ENCODE results near the gene ZNF836. TPM values are rescaled to one million over a fixed set of nuclear protein-coding genes. Genes with fewer than 3 reads are reported as not detected.
"Not testable (repeated sequence)": the region's sequence is repeated elsewhere in the genome, so short reads cannot be mapped to it uniquely, and the experiment has no call there.

Gene ZNF836
- total RNA-seq, 1 experiment from 2014 or later = 8.0 TPM

DNA sequence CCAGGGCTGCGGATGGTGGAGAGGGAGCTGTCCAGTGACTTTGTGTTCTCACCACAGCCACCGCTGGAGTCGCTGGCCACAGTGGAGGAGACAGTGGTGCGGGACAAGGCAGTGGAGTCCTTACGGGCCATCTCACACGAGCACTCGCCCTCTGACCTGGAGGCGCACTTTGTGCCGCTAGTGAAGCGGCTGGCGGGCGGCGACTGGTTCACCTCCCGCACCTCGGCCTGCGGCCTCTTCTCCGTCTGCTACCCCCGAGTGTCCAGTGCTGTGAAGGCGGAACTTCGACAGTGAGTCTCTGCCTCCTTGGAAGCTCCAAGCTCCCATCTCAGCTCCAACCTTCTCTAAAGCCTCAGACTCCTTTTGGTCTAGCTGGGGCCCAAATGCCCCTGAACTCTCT is 39.8 kb upstream of the ZNF836 start:
- ATAC-seq (no peak), DNase-seq (no peak)
- no peak overlapping the region for H3K4me3 ChIP-seq (ENCODE audit: low read length)
- no peaks in the 10 kb centered on the region for H3F3A ChIP-seq (ENCODE audit: low read length, unreplicated experiment)
- H3K27ac ChIP-seq (ENCODE audit: low read length) = no peak overlapping the region
- H4K20me1 ChIP-seq (ENCODE audit: low read length) = peaks cover 17% of the 10 kb centered on the region; the same call in 1 of the 2 replicates
- peaks cover 7% of the 10 kb centered on the region for H3K4me1 ChIP-seq (ENCODE audit: insufficient read depth, low read length)
- no peak overlapping the region for H3K4me2 ChIP-seq (ENCODE audit: low read length)
- H2AFZ ChIP-seq (ENCODE audit: low read length) = no peak overlapping the region
- ChIA-PET POLR2A (ENCODE audit: unreplicated experiment) (no interaction called here), CTCF (no interaction called here)
- no peaks in the 10 kb centered on the region for H3K9me2 ChIP-seq (replicated peaks; ENCODE audit: low read length)
- no TSS peak for BruUV-seq (replicated peaks)
- no peak overlapping the region for H3K9ac ChIP-seq (ENCODE audit: low read length)
- TF ChIP-seq, protein P1, sequence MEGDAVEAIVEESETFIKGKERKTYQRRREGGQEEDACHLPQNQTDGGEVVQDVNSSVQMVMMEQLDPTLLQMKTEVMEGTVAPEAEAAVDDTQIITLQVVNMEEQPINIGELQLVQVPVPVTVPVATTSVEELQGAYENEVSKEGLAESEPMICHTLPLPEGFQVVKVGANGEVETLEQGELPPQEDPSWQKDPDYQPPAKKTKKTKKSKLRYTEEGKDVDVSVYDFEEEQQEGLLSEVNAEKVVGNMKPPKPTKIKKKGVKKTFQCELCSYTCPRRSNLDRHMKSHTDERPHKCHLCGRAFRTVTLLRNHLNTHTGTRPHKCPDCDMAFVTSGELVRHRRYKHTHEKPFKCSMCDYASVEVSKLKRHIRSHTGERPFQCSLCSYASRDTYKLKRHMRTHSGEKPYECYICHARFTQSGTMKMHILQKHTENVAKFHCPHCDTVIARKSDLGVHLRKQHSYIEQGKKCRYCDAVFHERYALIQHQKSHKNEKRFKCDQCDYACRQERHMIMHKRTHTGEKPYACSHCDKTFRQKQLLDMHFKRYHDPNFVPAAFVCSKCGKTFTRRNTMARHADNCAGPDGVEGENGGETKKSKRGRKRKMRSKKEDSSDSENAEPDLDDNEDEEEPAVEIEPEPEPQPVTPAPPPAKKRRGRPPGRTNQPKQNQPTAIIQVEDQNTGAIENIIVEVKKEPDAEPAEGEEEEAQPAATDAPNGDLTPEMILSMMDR (conservative IDR thresholded peaks at IDR 0.05; ENCODE audit: low read depth, low read length) = no peak
- TF ChIP-seq EZH2 (IDR thresholded peaks at IDR 0.05; ENCODE audit: low read length, unreplicated experiment) (no peak), EZH2phosphoT487 (IDR thresholded peaks at IDR 0.05; ENCODE audit: borderline replicate concordance, low read length) (no peak)
- peaks cover 22% of the 10 kb centered on the region for H3K79me2 ChIP-seq (ENCODE audit: low read length)
- H3K9me3 ChIP-seq (ENCODE audit: low read length) = no peaks in the 10 kb centered on the region
- H3K27me3 ChIP-seq (ENCODE audit: low read length) = no peaks in the 10 kb centered on the region
- peaks cover 90% of the 10 kb centered on the region for H3K36me3 ChIP-seq (ENCODE audit: low read depth, low read length)
- intact Hi-C loops (cut with micrococcal nuclease) = no loop called here

DNA sequence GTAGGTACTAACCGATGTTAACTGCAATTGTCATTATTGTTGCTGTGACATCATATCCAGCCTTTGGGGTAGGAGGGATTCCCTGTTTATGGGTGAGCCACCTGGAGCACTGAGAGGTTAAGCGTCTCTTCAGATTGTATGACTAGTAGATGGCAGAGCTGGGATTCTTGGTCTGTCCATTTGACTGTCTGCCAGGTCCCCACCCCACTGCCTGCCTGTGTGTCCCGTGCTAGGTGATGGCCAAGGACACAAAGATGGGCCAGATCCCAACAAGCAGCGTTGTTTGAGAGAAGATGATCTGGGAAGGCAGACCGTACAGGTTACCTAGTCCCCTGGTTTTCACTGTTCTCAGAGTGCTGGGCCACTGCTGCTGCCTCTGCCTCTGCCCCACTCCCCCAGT is 35.1 kb upstream of the ZNF836 start:
- no peak overlapping the region for H3K27ac ChIP-seq (ENCODE audit: low read length)
- peaks cover 90% of the 10 kb centered on the region for H3K36me3 ChIP-seq (ENCODE audit: low read depth, low read length)
- no peaks in the 10 kb centered on the region for H3K27me3 ChIP-seq (ENCODE audit: low read length)
- ChIA-PET CTCF (no interaction called here), POLR2A (ENCODE audit: unreplicated experiment) (no interaction called here)
- no peak for ATAC-seq
- TF ChIP-seq, protein P1 (conservative IDR thresholded peaks at IDR 0.05; ENCODE audit: low read depth, low read length) = no peak
- TF ChIP-seq EZH2phosphoT487 (IDR thresholded peaks at IDR 0.05; ENCODE audit: borderline replicate concordance, low read length) = no peak
- TF ChIP-seq EZH2 (IDR thresholded peaks at IDR 0.05; ENCODE audit: low read length, unreplicated experiment) = no peak
- no peak overlapping the region for H3K4me3 ChIP-seq (ENCODE audit: low read length)
- DNase-seq = no peak
- no peak overlapping the region for H2AFZ ChIP-seq (ENCODE audit: low read length)
- peaks cover 67% of the 10 kb centered on the region for H3K79me2 ChIP-seq (ENCODE audit: low read length)
- peaks cover 25% of the 10 kb centered on the region; the same call in 1 of the 2 replicates for H4K20me1 ChIP-seq (ENCODE audit: low read length)
- peaks cover 1% of the 10 kb centered on the region for H3K4me1 ChIP-seq (ENCODE audit: insufficient read depth, low read length)
- H3K9ac ChIP-seq (ENCODE audit: low read length) = no peak overlapping the region
- intact Hi-C loops (cut with micrococcal nuclease) = no loop called here
- H3K9me3 ChIP-seq (ENCODE audit: low read length) = no peaks in the 10 kb centered on the region
- H3K9me2 ChIP-seq (replicated peaks; ENCODE audit: low read length) = no peaks in the 10 kb centered on the region
- no peaks in the 10 kb centered on the region for H3F3A ChIP-seq (ENCODE audit: low read length, unreplicated experiment)
- H3K4me2 ChIP-seq (ENCODE audit: low read length) = no peak overlapping the region
- no TSS peak for BruUV-seq (replicated peaks)

DNA sequence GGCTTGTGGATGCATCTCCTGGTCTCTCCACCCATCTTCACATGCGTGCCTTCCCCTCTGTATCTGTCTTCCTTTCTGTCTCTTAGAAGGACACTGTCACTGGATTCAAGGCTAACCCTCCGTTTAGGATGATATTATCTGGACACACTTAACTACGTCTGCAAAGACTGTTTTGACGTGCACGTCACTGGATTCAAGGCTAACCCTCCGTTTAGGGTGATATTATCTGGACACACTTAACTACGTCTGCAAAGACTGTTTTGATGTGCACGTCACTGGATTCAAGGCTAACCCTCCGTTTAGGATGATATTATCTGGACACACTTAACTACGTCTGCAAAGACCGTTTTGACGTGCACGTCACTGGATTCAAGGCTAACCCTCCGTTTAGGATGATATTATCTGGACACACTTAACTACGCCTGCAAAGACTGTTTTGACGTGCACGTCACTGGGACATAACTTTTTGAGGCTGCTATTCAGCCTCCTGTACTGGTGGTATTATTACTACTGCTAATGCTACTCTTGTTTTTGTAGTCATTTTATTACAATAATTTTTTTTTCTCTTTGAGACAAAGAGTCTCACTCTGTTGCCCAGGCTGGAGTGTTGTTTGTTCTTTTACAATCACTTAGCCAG is 29.5 kb upstream of the ZNF836 start:
- ATAC-seq; CTCF ChIA-PET; intact Hi-C loops (cut with micrococcal nuclease); H3K4me2 ChIP-seq (ENCODE audit: low read length); H3K27ac ChIP-seq (ENCODE audit: low read length); H3K9me3 ChIP-seq (ENCODE audit: low read length); H3K9ac ChIP-seq (ENCODE audit: low read length); H2AFZ ChIP-seq (ENCODE audit: low read length); H3K9me2 ChIP-seq (replicated peaks; ENCODE audit: low read length); POLR2A ChIA-PET (ENCODE audit: unreplicated experiment); H3K4me1 ChIP-seq (ENCODE audit: insufficient read depth, low read length); H3K27me3 ChIP-seq (ENCODE audit: low read length); H3F3A ChIP-seq (ENCODE audit: low read length, unreplicated experiment); BruUV-seq (replicated peaks); DNase-seq; H3K4me3 ChIP-seq (ENCODE audit: low read length): not testable (repeated sequence)
- Histone ChIP-seq H3K79me2 (ENCODE audit: low read length) (peaks cover 95% of the 10 kb centered on the region), H3K36me3 (ENCODE audit: low read depth, low read length) (peaks cover 89% of the 10 kb centered on the region), H4K20me1 (ENCODE audit: low read length) (peaks cover 36% of the 10 kb centered on the region)
